Measurements from ENCODE around the gene ZNF853. TPM values are rescaled to one million over a fixed set of nuclear protein-coding genes. Genes with fewer than 3 reads are reported as not detected.

Gene ZNF853
- total and polyA plus RNA-seq, 2 donors (not counting 3 experiments of a cell fraction or from before 2014, with no cell fraction given): 0.47 to 0.58 TPM

- Histone ChIP-seq H3K36me3 (ENCODE audit: control insufficient read depth in 2 of 2, extremely low read depth in 1 of 2, insufficient read depth in 2 of 2, low read length in 2 of 2) (peaks cover 3 to 25% of the 10 kb centered on the region in 2 experiments), H3K27ac (ENCODE audit: insufficient read depth, low read depth, low read length) (no peak overlapping the region), H3K9me3 (replicated peaks; ENCODE audit: control insufficient read depth, insufficient read depth, low read length) (no peaks in the 10 kb centered on the region), H3K9me1 (replicated peaks; ENCODE audit: control insufficient read depth, extremely low read depth, insufficient read depth, low read length) (no peaks in the 10 kb centered on the region), H3K9ac (replicated peaks; ENCODE audit: extremely low read depth, insufficient read depth, low read length) (no peak overlapping the region), H3K4me1 (ENCODE audit: control insufficient read depth, extremely low read depth, insufficient read depth, low read length) (no peaks in the 10 kb centered on the region), H4K20me1 (replicated peaks; ENCODE audit: control insufficient read depth, extremely low read depth, insufficient read depth, low read length) (no peaks in the 10 kb centered on the region), H3K4me2 (ENCODE audit: insufficient read depth, low read length) (no peak overlapping the region), H2AFZ (ENCODE audit: low read depth, low read length) (no peak overlapping the region), H3K79me2 (ENCODE audit: control insufficient read depth, insufficient read depth, low read length) (no peaks in the 10 kb centered on the region), H3K27me3 (ENCODE audit: control insufficient read depth in 2 of 2, insufficient read depth in 2 of 2, low read length in 2 of 2) (no peaks in the 10 kb centered on the region), H3K4me3 (replicated peaks in 1 of 3; ENCODE audit: insufficient read depth in 1 of 3, low read depth in 1 of 3, low read length in 3 of 3) (no peak overlapping the region)
- ChIA-PET POLR2A (no interaction called here), CTCF (no interaction called here)
- BruUV-seq (replicated peaks): no TSS peak
- intact Hi-C loops (cut with micrococcal nuclease): no loop called here
- TF ChIP-seq EZH2 (IDR thresholded peaks at IDR 0.05; ENCODE audit: borderline replicate concordance, low read depth, low read length, severe bottlenecking) (no peak), POLR2A (IDR thresholded peaks at IDR 0.05; ENCODE audit: low read depth, low read length) (no peak), MAX (IDR thresholded peaks at IDR 0.05; ENCODE audit: insufficient read depth, insufficient read length) (no peak), MYC (IDR thresholded peaks at IDR 0.05; ENCODE audit: low read depth, low read length) (no peak), FOS (IDR thresholded peaks at IDR 0.05; ENCODE audit: borderline replicate concordance, insufficient read depth, low read length) (no peak), CTCF (IDR thresholded peaks at IDR 0.05; ENCODE audit: extremely low read depth in 1 of 2, insufficient read depth in 1 of 2, low read depth in 1 of 2, low read length in 2 of 2) (no peak), GATA2 (IDR thresholded peaks at IDR 0.05; ENCODE audit: insufficient read depth, insufficient read length, low read depth, low read length) (no peak), POLR2AphosphoS5 (IDR thresholded peaks at IDR 0.05; ENCODE audit: insufficient read depth, low read depth, low read length) (no peak), JUN (IDR thresholded peaks at IDR 0.05; ENCODE audit: borderline replicate concordance, insufficient read depth, insufficient read length, low read depth) (no peak)
- no peak for DNase-seq (ENCODE audit: low read depth, low spot score)
- dilution Hi-C loops (cut with MboI; ENCODE audit: extremely low pct_ligation_motif_present, low sequenced_read_pairs): no loop called here
- no peak for FAIRE-seq
These were observed 34.0 kb downstream of the ZNF853 start for GRCh38 chr7:6649241-6649961.
